ENCODE measurements around the gene ENTR1.

The ENTR1 gene

DNA sequence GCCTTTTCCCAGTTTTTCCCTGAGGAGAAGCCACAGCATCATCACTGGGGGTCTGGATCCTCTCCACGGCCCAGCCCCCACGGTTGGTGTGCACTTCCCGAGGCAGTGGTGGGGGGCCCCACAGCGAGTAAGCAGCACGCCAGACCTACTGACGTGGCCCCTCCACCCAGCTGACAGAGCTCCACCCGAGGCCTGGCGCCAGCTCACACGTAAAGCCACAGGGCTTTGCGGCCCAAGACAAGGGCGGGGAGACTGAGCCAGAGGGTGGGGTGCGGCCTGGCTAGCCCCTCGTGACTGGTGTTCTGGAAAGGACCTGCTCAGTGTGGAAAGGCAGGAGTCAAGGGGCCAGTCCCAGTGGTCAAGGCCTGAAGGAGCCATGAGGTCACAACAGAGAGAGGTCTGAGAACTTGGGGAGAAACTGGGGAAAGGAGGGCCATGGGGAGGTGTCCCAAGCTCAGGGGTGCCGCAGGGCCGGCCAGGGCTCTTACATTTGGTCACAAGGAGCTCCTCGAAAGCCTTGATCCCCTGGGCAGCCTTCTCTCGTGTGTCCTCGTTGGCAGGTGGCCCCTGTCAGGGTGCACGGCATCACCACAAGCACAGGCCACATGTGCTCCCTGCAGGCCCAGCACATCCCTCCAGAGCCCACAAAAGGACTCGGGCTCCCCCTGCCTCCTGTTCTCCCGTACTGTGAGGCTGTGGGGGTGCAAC lies 15.9 kb downstream of the ENTR1 start:
- no peak for DNase-seq

DNA sequence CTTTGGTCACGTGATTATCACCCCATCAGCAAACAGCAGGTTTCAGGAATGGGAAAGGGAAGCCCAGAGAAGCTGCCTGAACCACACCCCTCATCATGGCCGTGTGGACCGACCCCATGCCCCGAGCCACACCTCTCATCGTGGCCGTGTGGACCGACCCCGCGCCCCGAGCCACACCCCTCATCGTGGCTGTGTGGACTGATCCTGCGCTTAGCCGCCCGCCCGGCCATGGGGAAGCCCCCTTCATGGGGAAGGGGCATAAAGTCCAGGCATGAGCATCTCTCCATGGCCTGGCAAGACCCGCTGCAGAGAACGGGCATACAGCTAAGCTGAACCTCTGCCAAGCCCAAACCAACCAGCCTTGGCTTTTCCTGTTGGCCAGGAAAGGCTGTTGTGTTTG lies 16.9 kb downstream of the ENTR1 start:
- no peak for DNase-seq

- no peak for DNase-seq
These were observed 17.6 kb downstream of the ENTR1 start for GRCh38 chr9:136392538-136393449.

DNA sequence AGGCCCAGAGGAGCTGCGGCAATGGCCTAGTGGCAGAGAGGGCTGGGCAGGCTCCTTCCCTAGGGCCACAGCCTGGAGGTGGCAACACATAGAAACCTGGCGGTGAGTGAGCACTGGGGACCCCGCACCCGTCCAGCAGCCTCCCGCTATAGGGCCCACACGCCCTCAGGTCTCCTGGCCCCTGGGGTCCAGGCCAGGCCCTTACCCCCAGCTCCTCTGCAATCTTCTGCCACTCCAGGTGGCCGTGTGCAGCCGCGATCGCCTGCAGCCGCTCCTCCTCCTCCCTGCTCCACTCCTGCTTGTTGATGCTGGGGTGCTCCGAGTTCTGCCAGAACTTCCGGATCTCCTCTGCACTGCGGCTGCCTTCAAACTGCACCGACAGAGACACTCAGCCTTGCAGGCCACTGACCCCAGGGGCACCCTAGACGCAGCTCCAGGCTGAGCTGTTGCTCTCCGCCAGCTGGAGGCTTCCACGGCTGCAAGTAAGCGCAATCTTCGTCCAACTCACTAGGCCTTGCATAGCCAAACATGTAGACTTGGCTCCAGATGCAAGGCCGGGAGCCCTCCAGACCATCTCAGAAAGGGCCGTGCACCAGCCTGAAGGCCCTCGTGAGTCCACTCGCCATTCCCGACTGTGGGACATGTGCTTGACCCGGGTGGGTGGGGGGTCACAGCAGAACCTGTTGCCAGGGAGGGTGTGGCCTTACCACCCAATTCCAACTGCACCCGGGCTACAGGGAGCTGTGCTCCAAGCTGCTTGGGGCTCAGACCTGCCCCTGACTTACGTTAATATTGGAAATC lies 18.5 kb downstream of the ENTR1 start:
- DNase-seq, result no peak

DNA sequence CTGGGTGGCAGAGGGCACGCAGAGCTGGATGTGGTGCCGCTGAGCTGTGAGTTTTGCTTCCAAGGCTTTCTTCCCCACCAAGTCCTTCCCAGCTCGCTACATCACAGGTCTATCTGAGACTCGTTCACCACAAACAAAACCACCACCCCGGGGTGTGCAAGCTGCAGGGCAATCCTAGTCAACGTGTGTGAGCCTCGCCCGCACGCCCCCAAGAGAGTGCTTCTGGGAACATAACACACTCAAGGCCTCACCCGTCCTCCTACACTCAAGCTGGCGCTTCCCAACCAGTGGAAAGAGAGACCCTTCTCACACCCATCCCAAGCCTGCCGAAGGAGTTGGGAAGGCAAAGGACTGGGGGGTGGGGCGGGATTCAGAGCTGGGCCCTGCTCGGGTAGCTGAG lies 21.0 kb downstream of the ENTR1 start:
- DNase-seq, result no peak

GRCh38 chr9:136387217-136387616 lies 23.2 kb downstream of the ENTR1 start:
- DNase-seq, result no peak

- no peak for DNase-seq
These were observed 24.4 kb downstream of the ENTR1 start for GRCh38 chr9:136386018-136386417.

DNA sequence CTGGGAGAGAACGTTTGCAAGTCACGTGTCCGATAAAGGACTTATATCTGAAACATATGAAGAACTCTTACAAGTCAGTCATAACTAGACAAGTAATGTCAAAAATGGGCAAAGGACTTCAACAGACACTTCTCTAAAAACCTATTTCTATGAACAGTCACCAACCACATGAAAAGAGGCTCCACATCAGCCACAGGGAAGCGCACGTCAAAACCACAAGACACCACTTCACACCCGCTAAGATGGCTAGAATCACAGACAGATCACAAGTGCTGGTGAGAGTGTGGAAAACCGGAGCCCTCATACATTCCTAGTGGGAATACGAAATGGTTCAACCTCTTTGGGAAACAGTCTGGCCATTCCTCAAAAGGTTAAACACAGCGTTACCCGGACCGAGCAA lies 25.4 kb downstream of the ENTR1 start:
- DNase-seq, result no peak

GRCh38 chr9:136383436-136383835 lies 27.0 kb downstream of the ENTR1 start:
- DNase-seq, result no peak

- no peak for DNase-seq
These were observed 28.4 kb downstream of the ENTR1 start for GRCh38 chr9:136381966-136382513.

GRCh38 chr9:136381311-136381710 lies 29.1 kb downstream of the ENTR1 start:
- no peak for DNase-seq

DNA sequence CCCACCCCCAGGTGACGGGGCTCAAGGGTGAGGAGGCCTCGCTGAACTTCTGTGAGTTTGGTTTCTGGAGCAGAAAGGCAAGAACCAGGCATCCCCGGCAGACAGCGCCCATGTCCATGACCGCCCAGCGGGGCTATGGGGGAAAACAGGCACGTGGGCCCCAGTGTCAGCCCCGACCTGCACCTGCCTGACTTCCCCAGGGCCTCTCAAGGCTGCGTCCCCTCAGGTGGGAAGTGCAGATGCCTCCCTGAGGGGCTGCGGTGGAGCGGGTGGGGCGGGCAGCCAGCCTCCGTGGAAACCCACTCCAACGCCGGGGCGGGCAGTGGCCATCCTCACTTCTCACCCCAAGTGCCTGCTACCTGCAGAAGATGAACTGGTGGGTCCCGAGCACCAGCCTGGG lies 30.0 kb downstream of the ENTR1 start:
- no peak for DNase-seq

- DNase-seq, result no peak
These were observed 30.5 kb downstream of the ENTR1 start for GRCh38 chr9:136379891-136380290.

DNA sequence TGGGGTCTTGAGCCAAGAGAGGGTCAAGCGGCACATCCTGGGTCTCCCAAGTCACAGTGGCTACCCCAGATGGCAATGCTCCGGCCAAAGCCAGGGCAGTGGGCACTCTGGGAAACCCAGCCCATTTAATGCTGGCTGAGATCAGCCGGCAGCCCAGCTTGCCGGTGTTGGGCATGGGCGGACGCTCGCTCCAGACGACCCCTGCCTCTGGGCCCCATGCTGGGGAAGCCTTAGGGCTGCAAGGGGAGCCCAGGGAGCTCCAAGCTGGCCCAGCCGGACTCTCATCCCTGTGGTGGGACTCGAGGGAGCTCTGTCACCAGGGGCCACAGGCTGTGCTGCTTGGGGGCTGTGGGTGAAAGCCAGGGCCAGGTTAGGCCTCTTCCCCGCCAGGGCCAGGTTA lies 31.0 kb downstream of the ENTR1 start:
- no peak for DNase-seq

DNA sequence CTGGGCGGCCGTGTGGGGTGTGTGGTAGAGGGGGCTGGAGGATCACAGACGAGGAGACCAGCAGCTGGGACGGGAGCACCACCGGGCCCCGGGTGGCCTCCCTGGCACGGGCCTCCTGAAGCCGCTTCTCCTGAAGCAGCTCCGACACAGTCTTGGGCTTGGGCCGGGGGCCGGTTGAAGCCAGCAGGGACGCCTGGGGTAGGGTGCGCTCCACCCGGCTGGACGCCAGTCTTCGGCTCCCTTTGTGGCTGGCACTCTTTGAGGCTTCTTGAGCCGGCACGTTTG lies 31.5 kb downstream of the ENTR1 start:
- DNase-seq, result no peak

- no peak for DNase-seq
These were observed 32.0 kb downstream of the ENTR1 start for GRCh38 chr9:136378170-136379002.

DNA sequence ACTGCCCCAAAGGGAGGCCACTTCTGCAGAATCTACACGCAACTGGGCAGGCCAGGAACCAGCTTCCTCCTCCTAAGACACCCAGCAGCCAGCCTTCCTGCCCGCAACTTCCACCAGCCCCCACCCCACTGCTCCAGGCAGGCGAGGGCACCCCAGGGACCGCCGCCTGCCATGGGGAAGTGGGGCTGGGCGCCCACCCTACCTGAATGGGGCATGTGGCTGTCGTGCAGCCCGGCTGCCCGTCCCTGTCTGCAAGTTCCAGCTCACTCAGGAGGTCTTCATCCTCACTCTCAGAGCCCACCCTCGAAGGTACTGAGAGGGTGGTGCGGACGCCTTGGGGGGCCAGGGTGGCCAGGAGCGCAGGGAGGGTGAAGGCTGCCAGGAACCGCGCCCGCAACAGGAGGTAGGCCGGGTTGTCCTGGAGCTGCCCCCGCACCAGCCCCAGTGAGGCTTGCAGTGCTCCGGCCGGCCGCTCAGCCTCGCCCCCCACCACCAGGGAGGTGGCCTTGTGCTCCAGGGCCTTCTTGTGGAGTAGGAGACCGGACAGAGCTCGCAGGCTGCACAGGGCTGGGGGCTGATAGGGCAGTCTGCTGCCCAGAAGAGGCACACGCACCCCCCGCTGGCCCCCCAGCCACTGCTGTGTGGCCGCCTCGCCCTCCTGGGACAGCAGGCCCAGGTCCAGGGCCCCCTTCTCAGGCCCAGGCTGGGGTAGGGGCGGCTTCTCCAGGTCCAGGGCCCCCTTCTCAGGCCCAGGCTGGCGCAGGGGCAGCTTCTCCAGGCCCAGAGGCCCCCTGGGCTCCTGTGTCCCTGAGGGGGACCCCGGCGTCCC lies 32.9 kb downstream of the ENTR1 start:
- DNase-seq, result no peak

- DNase-seq, result no peak
These were observed 34.0 kb downstream of the ENTR1 start for GRCh38 chr9:136376457-136376856.

GRCh38 chr9:136375096-136375495 lies 35.3 kb downstream of the ENTR1 start:
- DNase-seq, result no peak

DNA sequence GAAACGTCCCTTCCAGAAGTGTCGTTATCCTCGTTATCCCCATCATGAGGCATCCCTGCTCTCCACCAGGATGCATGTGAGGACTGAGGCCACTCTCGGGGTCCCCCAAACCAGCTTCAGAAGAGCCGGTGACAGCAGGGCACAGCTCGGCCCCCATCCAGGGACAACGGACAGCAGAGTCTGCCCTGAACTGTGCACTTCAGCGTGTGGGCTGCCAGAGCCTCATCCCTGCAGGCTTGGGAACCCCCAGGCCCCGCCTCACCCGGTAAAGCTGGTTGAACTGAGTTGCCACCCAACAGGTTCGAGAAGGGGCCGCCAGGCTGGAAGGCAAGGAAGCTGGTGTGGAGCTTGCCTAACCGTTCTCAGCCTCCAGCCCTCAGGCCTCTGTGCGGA lies 36.2 kb downstream of the ENTR1 start:
- no peak for DNase-seq

All from EL (cell line).